ENCODE data around the gene TAC4.

DNA sequence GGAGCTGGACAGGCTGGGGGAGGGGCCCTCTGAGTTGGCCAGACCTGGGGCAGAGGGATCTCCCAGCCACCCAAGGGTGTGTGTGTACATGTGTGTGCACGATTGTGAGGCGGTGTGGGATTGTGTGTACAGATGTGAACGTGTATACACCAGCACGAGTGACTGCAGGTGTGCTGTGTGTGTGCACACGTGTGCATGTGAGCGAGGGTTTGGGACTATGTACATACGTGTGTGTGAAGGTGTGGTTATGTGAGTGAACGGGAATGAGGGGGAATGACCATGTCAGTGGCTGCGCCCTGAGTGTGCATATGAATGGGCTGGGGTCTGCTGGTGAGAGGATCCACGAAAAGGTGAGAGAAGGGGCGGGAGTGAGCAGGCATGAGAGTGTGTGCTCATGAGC, 22.4 kb upstream of the TAC4 start:
- TF ChIP-seq POLR2AphosphoS5 (IDR thresholded peaks at IDR 0.05; ENCODE audit: borderline replicate concordance, low read depth, low read length) (no peak), FOXP2 (optimal IDR thresholded peaks at IDR 0.05; ENCODE audit: control extremely low read depth, extremely low read length, insufficient read depth) (no peak)
